ENCODE results near the gene BET1L. TPM values are rescaled to one million over a fixed set of nuclear protein-coding genes. Genes with fewer than 3 reads are reported as not detected.
"Not testable (repeated sequence)": the region's sequence is repeated elsewhere in the genome, so short reads cannot be mapped to it uniquely, and the experiment has no call there.

The BET1L gene
- total and polyA plus RNA-seq, 2 donors (not counting 1 experiment from before 2014, with no cell fraction given) = 21.1 to 70.2 TPM

GRCh38 chr11:198236-198806 lies 8.9 kb downstream of the BET1L start:
- Histone ChIP-seq H3K4me3 (replicated peaks in 1 of 4; ENCODE audit: control extremely low read depth in 1 of 4, insufficient read depth in 1 of 4, low read depth in 3 of 4, low read length in 4 of 4) (no peak overlapping the region), H3K9me3 (ENCODE audit: control insufficient read depth, insufficient read depth, low read depth, low read length) (no peaks in the 10 kb centered on the region)
- TF ChIP-seq CTCF (conservative IDR thresholded peaks at IDR 0.05 in 1 of 2, IDR thresholded peaks at IDR 0.05 in 1 of 2; ENCODE audit: low read depth in 1 of 2, low read length in 2 of 2) (no peak), EZH2 (IDR thresholded peaks at IDR 0.05; ENCODE audit: low read length, missing control alignments) (no peak)

GRCh38 chr11:197741-198235 lies 9.4 kb downstream of the BET1L start:
- H3K9ac ChIP-seq (ENCODE audit: insufficient read depth, low read length) = no peak overlapping the region
- TF ChIP-seq CTCF (conservative IDR thresholded peaks at IDR 0.05 in 1 of 2, IDR thresholded peaks at IDR 0.05 in 1 of 2; ENCODE audit: low read depth in 1 of 2, low read length in 2 of 2) = no peak
- no peak for TF ChIP-seq EZH2 (IDR thresholded peaks at IDR 0.05; ENCODE audit: low read length, missing control alignments)
- H3K9me3 ChIP-seq (ENCODE audit: control insufficient read depth, insufficient read depth, low read depth, low read length) = no peaks in the 10 kb centered on the region
- no peaks in the 10 kb centered on the region for H3K27me3 ChIP-seq (ENCODE audit: control insufficient read depth, insufficient read depth, low read length)
- H3K4me2 ChIP-seq (ENCODE audit: extremely low read depth, insufficient read depth, low read length) = no peak overlapping the region
- no peaks in the 10 kb centered on the region for H3K36me3 ChIP-seq (ENCODE audit: control insufficient read depth, insufficient read depth, low read length)
- no peak overlapping the region for H3K27ac ChIP-seq (ENCODE audit: insufficient read depth, low read length)
- H3K79me2 ChIP-seq (ENCODE audit: control insufficient read depth, insufficient read depth, low read length) = no peaks in the 10 kb centered on the region
- no peaks in the 10 kb centered on the region for H3K4me1 ChIP-seq (ENCODE audit: control insufficient read depth, extremely low read depth, insufficient read depth, low read length)
- H2AFZ ChIP-seq (ENCODE audit: low read length) = no peak overlapping the region
- no peak overlapping the region for H3K4me3 ChIP-seq (replicated peaks in 1 of 4; ENCODE audit: control extremely low read depth in 1 of 4, insufficient read depth in 1 of 4, low read depth in 3 of 4, low read length in 4 of 4)
- DNase-seq (ENCODE audit: low read depth in 2 of 2) = no peak
- H4K20me1 ChIP-seq (ENCODE audit: control insufficient read depth, extremely low read depth, insufficient read depth, low read length) = no peaks in the 10 kb centered on the region

More at GRCh38 chr11:198236-198806, 8.9 kb downstream of the BET1L start:
- H3K27ac ChIP-seq (ENCODE audit: insufficient read depth, low read length) = no peak overlapping the region
- H4K20me1 ChIP-seq (ENCODE audit: control insufficient read depth, extremely low read depth, insufficient read depth, low read length) = no peaks in the 10 kb centered on the region
- no peaks in the 10 kb centered on the region for H3K27me3 ChIP-seq (ENCODE audit: control insufficient read depth, insufficient read depth, low read length)
- H3K79me2 ChIP-seq (ENCODE audit: control insufficient read depth, insufficient read depth, low read length) = no peaks in the 10 kb centered on the region
- no peak overlapping the region for H3K9ac ChIP-seq (ENCODE audit: insufficient read depth, low read length)
- H3K4me2 ChIP-seq (ENCODE audit: extremely low read depth, insufficient read depth, low read length) = no peak overlapping the region
- H3K36me3 ChIP-seq (ENCODE audit: control insufficient read depth, insufficient read depth, low read length) = peaks cover under 1% of the 10 kb centered on the region
- H2AFZ ChIP-seq (ENCODE audit: low read length) = no peak overlapping the region
- no peaks in the 10 kb centered on the region for H3K4me1 ChIP-seq (ENCODE audit: control insufficient read depth, extremely low read depth, insufficient read depth, low read length)
- DNase-seq (ENCODE audit: low read depth in 2 of 2) = no peak

GRCh38 chr11:196786-197731 lies 10.1 kb downstream of the BET1L start:
- DNase-seq (ENCODE audit: low read depth in 2 of 2) = no peak
- no peak overlapping the region for H3K4me3 ChIP-seq (replicated peaks in 1 of 4; ENCODE audit: control extremely low read depth in 1 of 4, insufficient read depth in 1 of 4, low read depth in 3 of 4, low read length in 4 of 4)
- no peak overlapping the region for H2AFZ ChIP-seq (ENCODE audit: low read length)
- H3K79me2 ChIP-seq (ENCODE audit: control insufficient read depth, insufficient read depth, low read length) = no peaks in the 10 kb centered on the region
- TF ChIP-seq CTCF (conservative IDR thresholded peaks at IDR 0.05 in 1 of 2, IDR thresholded peaks at IDR 0.05 in 1 of 2; ENCODE audit: low read depth in 1 of 2, low read length in 2 of 2) = no peak
- TF ChIP-seq EZH2 (IDR thresholded peaks at IDR 0.05; ENCODE audit: low read length, missing control alignments) = no peak
- no peaks in the 10 kb centered on the region for H3K4me1 ChIP-seq (ENCODE audit: control insufficient read depth, extremely low read depth, insufficient read depth, low read length)
- no peaks in the 10 kb centered on the region for H3K9me3 ChIP-seq (ENCODE audit: control insufficient read depth, insufficient read depth, low read depth, low read length)
- no peak overlapping the region for H3K27ac ChIP-seq (ENCODE audit: insufficient read depth, low read length)
- no peaks in the 10 kb centered on the region for H4K20me1 ChIP-seq (ENCODE audit: control insufficient read depth, extremely low read depth, insufficient read depth, low read length)
- H3K4me2 ChIP-seq (ENCODE audit: extremely low read depth, insufficient read depth, low read length) = no peak overlapping the region
- no peaks in the 10 kb centered on the region for H3K36me3 ChIP-seq (ENCODE audit: control insufficient read depth, insufficient read depth, low read length)
- H3K9ac ChIP-seq (ENCODE audit: insufficient read depth, low read length) = no peak overlapping the region
- H3K27me3 ChIP-seq (ENCODE audit: control insufficient read depth, insufficient read depth, low read length) = no peaks in the 10 kb centered on the region

- not testable (repeated sequence) for H3K79me2 ChIP-seq (ENCODE audit: control insufficient read depth, insufficient read depth, low read length); DNase-seq (ENCODE audit: low read depth in 2 of 2); H3K27me3 ChIP-seq (ENCODE audit: control insufficient read depth, insufficient read depth, low read length); H3K4me1 ChIP-seq (ENCODE audit: control insufficient read depth, extremely low read depth, insufficient read depth, low read length); H3K9me3 ChIP-seq (ENCODE audit: control insufficient read depth, insufficient read depth, low read depth, low read length); H3K4me2 ChIP-seq (ENCODE audit: extremely low read depth, insufficient read depth, low read length); H3K4me3 ChIP-seq (replicated peaks in 1 of 4; ENCODE audit: control extremely low read depth in 1 of 4, insufficient read depth in 1 of 4, low read depth in 3 of 4, low read length in 4 of 4); H3K27ac ChIP-seq (ENCODE audit: insufficient read depth, low read length); H2AFZ ChIP-seq (ENCODE audit: low read length); H3K9ac ChIP-seq (ENCODE audit: insufficient read depth, low read length); H4K20me1 ChIP-seq (ENCODE audit: control insufficient read depth, extremely low read depth, insufficient read depth, low read length); H3K36me3 ChIP-seq (ENCODE audit: control insufficient read depth, insufficient read depth, low read length)
Measured at GRCh38 chr11:193481-193880, 13.7 kb downstream of the BET1L start.

Data from fibroblast of lung (primary cell).